Stimulated activated CD4-positive, alpha-beta T cell treated with anti-CD3 and anti-CD28 coated beads, Interleukin-1b, Interleukin-23, amount 100 ng/mL, for 48 hours (primary cell): ENCODE data around the gene DNAJB6.

Experiments used
- DNase-seq: peaks from one replicate; pipeline ENCODE4 v3.0.0-alpha.2; 2020

Gene DNAJB6

DNA sequence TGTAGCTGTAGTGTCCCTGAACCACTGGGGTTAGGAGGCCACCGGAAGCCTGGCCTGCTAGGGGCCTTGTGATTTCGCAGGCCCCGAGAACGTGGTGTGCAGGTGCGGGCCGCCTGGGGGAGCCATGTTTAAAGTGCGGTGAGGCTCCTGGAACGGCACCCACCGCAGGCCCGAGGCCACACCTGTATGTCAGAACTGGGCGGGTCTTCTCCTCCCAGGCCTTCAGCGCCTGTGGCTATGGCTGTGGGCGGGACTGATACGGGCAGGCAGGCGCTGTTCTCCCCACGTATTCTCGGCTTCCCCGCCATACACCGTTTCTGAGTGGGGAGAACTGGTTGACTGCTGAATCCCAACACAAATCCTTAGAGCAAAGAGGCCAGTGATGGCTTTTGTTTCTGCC is 74.8 kb downstream of the DNAJB6 start:
- DNase-seq, result peak; percentile 47

DNA sequence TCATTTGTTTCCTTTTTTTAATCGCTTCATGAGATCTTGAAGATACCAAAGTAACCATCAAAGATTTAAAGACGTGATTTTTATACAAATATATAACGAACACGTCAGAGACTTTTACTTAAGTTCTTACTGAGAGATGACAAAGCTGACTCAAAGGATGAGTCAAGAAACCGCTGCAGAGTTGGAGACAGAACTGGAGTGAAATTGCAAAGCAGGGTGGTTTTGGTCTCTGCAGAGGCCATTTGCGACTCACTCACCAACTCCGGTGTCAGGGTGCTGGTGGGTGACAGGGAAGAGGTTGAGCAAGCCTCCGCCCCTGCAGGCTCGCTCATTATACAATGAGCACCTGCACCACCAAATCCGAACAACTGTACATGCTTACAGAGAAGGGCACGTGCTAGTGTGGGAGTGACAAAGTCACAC is 75.2 kb downstream of the DNAJB6 start:
- peak; percentile 82 for DNase-seq

DNA sequence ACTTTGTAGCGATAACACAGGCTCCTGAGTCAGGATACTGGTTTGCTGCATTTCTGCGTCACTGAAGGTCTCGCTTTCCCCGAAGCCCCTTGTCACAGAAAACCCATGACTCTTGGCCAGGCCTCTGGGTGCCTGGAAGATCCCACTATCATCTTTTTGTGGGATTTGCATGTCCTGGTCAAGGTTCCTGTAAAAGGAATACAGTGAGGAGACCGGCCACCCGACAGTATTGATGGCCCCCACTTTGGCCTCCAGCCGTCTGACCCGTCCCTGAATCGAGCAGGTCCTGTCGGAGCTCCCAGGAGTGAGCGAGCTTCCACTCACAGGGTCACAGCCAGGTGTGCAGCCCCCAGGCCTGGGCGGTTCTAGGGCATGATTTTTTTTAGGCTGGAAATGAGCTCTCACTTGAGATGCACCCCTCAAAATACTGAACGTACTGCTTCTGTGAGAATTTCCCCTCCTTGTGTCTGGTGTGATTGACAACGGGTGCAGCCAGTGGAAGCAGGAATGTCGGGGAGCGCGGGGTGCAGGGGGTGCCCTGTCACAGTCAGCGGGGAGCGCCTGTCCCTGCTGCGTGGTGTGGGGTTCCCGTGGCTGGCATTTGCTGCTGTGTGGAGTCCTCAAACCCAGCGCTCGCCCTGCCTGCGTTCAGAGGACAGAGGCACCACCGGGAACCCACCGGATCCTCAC is 75.8 kb downstream of the DNAJB6 start:
- DNase-seq, result no peak

DNA sequence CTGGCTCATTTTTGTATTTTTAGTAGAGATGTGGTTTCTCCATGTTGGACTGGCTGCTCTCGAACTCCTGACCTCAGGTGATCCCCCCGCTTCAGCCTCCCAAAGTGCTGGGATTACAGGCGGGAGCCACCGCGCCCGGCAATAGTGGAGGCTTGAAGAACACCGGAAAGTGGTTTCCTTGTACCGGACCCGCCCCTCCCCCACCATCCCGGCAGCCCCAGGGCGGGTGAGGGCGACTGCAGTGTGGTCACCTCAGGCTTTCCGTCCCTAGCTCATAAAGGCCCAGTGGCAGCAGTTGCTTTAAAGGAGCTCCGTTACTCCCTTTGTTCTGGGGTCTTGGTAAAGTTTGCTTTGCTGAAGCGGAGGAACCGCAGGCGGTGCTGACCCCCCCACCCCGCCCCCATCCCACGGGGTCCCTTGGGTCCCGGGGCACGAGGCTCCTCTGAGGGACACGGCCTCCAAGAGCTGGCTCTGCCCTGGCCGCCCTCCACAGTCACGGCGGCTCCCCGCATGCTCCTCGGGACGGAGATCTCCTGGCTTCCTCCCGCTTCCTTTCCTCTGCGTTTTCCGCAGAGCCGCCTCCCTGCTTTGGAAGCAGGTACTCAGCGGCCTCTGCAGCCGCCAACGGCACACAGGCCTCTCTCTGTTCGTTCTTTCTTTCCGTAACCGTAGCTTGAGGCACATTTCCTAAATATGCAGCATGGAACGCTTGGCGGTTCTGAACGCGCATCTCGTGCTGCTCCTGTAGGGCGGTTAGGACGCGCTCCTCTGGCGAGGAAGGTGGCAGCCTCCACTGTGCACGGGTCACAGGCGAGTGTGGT is 77.3 kb downstream of the DNAJB6 start:
- no peak for DNase-seq

DNA sequence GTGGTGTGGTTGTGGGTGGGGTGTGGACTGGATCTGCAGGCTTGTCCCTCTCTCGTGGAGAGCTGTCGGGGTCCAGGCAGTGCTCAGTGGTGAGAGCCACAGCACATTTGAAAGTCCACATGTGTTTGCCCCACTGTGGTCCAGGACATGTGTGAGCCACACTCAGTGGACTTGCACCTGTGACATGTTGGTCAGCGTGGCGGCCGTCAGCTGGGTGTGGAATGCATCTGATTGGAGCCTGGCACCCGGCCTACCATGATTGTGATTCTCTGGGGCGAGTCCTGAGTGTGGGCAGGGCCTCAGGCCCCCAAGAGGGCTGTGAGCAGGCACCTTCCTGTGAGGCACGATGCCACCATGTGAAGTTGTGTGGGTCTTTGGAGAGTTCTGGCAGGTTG is 77.9 kb downstream of the DNAJB6 start:
- no peak for DNase-seq

DNA sequence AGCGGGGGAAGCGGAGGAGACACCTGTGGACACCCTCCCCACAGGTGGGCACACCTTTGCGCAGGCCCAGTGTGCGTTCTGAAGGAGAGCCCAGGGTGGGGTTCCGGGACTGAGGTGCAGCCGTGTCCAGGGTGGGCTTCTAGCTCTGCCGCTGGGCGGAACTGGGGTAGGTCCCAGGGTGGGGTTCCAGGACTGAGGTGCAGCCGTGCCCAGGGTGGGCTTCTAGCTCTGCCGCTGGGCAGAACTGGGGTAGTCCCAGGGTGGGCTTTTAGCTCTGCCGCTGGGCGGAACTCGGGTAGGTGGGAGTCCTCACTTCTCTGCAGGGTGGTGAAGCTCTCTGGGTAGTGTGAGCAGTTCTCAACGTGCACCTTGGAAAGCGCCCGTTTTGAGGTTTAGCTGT is 78.7 kb downstream of the DNAJB6 start:
- no peak for DNase-seq

DNA sequence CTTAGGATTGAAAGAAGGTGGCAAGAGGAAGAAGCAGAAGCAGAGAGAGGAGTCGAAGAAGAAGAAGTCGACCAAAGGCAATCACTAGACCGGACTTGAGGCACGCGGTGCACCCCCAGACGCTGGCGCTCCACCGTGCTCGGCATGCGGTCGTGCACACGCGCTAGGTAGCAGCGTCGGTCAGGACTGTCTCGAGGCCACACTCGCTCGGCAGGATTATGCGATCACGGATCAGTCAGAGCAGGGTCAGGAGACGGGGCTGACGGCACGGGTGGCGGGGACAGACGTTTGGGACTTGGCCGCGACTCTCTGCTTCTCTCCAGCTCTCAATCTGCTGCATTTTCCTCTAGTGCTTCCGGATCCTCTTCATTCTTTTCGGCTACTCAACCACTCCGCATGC is 79.2 kb downstream of the DNAJB6 start:
- no peak for DNase-seq

DNA sequence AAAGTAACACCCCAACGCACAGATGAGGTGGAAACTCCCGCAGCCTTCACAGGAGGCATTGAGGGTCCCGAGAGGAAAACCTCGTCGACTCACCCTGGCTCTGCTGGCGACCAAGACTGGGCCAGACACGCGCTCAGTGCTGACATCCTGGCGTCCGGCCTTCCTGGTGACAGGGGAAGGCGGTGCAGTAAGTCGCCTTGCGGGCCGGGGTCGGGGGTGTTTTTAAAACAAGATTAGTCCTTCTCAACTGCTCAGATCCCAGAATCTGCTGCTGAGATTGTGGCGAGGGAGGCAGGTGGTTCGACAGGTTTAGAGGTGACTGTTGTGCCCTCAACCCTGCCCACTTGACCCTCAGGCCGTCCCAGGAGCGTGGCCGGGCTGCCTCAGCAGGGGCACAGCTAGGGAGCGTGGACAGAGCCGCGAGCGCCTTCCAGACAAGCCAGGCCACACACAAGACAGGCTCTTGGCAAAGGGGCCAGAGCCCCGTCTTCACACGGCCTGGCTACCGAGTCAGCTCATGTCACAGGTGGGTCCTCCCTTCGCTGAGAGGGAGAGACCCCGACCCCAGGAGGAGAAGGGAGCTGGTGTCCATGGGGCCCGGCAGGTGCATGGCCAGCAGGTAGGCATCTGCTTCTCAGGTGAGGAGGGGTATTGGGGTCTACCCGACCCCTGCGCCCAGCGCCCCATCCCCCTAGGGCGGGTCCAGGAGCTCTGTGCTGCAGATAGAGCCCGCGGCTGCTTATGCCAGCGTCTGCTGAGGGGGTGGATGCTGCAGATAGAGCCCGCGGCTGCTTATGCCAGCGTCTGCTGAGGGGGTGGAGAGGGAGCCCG is 81.6 kb downstream of the DNAJB6 start:
- DNase-seq, result no peak

DNA sequence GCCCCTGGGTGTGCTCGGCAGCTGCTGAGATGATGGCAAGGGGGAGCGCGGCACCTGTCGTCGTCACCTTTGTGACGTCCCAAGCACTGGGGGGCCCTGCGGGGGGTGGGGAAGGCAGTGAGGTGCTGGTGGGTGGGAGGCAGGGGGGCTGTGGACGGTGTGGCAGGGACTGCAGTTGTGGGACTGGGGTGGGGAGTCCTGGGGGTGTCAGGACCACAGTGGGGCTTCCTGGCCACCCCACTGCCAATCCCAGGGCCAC is 82.2 kb downstream of the DNAJB6 start:
- no peak for DNase-seq

DNA sequence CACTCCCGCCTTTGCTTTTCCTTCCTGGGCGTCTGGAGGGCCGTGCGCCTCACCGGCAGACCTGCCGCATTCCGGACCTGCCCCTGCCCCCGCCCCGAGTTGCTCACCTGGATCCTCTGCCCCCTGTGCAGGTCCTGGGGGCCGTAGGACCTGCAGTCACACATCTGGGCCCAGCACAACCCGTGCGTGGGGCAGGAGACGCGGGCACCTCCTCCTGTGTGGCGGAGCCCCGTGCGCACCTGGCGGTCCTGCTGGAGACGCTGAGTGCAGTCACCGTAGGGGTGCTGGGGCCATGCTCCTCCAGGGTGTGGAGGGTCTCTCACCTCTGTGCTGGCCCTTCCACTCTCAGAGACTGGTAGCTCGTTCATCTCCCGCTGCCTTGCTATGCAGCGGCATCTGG is 85.5 kb downstream of the DNAJB6 start:
- no peak for DNase-seq

DNA sequence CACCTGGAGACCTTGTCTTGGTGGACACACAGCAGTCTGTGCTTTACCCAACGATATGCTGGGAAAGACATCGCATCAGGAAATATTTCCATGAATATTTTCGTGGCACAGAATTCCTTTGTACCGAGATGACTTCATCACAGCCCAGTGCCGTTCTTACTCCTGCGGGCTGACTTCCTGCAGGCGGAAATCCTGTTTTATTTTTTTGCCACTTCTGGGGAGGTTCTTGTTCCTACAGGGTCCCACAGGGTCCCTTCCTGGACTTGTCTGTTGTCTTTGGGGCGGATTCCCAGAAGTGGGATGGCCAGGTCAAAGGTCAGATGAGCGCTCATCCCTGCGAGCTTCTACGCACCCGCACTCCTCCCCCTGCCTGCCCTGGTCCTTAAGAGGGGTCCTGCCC is 86.5 kb downstream of the DNAJB6 start:
- DNase-seq, result no peak

DNA sequence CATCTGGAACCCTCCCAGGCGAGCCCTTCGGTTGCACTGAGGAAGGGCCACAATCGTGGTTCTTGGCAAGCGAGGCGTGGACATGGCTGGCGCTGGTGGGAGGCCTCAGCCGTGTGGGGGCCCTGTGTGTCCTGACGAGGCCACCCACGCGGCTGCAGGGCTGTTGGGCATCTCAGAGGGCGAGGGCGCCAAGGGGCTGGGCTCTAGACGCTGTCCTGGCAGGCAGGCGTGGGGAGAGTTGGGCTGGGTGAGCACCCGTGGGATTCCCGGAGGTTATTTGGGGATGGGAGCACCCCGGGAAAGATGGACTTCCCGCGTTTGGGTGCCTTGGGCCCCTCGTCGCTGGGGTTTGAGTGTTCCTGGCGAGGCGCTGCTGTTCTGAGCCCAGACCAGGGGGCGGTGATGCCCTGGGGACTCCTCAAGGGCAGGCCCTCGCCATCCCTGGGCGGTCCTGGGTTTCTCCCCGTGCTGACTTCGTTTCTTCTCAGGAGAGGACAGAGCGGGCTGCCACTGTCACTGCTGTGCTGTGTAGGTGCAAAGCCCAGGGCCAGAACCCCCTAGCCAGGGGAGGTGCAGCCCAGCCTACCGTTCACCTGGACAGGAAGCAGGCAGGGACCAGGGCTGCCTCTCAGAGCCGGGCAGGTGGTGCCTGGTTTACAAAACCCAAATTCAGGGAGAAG is 87.2 kb downstream of the DNAJB6 start:
- DNase-seq, result no peak

DNA sequence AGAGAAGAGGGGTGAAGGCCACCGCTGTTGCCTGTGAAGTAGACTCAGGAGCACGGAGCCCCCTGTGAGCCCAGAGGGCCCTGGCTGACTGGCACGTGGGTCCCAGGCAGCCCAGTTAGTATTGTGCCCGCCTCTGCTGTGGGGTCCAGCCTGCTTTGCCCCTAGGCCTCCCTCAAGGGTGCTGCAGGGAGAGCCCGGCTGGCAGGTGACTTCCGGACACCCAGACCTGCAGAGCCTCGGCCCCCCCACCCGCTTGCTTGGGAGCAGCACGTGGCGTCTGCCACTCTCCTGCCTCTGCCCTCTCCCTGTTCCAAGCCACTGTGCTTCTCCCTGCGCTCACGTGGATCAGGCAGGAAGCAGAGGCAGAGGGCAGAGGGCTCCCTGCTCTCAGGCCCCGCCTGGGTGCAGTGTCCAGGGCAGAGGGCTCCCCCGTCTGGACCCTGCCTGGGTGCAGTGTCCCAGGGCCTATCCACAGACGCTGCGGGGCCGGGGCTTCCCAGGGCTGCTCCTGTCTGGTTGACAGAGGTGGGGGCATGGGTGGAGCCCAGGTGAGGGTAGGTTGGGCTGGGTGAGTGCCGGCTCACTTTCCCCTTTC is 88.4 kb downstream of the DNAJB6 start:
- no peak for DNase-seq

DNA sequence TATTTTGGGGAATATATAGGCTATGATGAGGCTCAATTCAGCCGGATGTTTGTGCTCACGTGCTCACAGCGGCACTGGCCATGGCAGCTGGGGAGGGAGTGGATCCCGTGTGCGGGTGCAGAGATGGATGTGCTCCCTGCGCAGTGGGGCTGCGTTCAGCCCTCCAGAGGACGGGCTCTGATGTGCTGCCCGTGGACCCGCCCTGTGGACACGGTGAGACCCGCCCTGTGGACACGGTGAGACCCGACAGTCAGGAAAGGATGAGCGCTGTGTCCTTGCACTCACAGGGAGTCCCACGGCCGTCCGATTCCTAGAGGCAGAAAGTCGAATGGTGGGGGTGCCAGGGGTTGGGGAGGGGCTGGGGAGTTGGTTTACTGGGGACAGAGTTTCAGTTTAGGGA is 89.0 kb downstream of the DNAJB6 start:
- no peak for DNase-seq

DNA sequence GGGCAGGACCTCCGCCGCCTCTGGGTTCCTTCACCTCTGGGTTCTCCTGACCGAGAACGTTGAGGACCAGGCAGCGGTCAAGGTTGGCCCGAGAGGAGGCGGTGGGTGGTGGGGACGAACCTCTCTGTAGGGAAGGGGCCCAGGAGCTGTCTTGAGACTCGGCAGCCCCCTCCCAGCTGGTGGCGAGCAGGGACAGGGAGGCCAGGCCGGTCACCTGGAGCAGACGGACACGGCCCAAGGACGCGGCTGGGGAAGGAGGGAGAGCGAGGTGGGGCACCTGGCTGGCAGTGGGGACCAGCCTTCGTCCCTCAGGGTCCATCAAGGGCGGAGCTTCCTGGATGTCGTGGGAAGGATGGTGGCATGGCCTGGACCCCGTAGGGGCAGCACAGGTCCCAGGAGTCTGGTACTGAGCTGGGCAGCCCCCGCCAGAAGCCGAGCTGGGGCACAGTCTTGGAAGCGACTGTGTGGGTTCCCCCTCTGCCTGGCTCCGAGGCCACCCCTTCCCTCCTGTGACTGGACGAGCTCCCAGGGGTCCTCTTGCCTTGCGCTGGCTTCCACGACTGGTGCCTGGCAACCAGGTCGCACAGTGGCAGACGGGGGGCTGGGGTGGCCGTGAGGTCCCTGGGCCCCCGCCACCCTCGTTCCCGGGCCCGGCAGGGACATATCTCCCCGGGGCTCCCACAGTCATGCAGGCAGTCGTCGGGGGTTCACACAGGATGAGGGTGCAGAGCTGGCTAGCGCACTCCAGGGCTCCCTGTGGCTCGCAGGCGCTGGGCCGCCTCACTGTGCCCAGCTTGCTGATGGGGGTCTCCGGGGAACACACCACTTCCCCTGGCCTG is 89.9 kb downstream of the DNAJB6 start:
- no peak for DNase-seq

DNA sequence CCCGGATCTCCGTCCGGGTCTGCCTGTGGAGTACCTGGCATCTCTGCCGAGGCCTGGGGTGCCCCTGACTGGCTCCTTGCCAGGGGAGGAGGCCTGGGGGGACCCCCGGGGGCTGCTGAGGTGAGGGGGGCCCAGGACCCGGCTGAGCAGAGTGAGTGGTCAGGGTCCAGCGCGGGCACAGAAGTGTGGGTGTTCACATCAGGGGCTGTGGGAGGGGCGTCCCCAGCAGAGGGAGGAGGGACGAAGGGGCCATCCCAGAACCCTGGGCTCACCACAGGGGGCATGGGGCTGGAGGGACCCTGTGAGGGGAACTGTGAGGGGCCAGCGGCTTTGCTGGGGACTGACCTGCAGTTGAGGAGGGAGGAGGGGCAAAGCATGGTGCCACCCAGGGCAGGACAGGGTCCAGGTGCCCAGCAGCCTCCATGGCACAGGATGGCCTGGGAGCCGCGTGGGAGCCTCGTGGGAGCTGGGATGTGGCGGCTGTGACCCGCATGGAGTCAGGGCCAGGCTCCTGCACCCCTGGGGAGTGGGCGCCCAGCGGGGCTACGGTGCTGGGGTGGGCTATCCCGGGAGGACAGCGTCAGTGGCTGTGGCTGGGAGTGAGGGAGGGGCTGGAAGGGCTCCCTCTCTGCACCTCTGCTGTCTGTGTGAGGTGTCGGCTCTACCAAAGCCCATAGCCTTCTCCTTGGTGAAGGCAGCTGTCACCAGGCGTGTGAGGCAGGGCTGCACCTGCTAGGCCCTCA is 91.2 kb downstream of the DNAJB6 start:
- DNase-seq, result no peak

DNA sequence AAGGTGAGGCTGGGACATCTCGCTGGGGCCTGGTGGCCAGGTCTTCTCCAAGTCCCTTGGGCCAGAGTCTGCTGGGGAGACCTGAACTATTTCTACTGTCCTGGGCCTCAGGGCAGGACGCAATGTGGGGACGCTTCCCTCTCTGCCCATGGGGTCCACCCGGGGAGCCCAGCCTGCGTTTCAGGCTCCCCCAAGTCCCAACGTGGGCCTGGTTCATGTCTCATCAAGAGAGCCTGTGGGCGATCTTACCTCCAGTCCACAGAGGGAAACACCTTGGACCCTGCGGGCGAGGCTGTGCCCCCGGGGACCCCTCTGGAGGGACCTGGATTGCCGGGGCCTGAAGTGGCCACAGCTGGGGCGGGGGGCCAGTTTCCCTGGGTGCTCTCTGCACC is 91.7 kb downstream of the DNAJB6 start:
- DNase-seq, result no peak

DNA sequence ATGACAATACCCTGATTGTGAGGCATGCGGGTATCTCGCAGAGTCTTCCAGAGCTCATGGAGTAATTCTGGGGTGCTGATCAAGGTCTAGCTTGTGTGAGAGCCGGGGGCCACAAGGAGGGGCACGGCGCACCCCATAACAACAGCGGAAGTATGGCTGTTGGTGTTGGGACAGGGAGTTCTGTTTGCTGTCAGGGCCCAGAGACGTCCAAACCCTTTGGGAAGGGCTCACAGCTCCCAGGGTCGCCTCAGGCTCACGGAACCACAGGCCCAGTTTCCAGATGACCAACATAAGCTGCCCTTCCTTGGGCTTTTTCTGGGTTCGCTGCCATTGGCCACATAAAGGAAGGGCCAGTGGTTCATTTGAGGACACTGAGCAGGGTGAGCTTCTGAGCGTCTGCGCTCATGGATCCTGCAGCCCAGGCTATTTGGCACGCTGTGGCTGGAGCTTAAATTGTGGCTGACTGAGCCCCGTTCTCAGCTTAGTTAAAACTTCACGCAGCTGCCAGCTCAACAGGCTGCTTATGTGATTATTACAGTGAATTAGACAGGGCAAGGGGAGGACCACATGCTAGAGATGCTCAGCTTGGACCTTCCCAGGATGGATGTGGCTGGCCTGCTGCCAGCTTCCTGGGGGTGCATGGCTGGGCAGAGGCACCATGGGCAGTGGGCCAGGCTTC is 92.3 kb downstream of the DNAJB6 start:
- DNase-seq, result no peak

DNA sequence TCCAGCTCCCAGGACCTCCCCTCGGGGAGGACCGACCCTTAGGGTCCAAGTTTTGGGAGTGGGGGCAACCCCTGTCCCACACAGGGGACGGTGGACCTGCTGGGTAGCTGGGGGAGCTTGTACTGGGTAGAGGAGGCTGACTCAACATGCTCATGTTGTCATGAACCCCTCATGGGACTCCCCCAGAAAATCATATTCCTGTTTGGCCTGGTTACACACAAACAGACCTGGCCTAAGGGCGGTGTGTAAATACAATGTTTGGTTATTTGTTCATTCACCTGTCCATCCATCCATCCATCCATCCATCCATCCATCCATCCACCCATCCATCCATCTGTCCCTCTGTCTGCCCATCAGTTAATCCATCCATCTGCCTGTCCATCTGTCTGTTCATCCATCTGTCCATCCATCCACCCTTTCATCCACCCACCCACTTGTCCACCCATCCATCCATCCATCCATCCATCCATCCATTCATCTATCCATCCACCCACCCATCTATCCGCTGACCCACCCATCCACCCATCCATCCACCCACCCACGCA is 92.9 kb downstream of the DNAJB6 start:
- DNase-seq, result no peak

DNA sequence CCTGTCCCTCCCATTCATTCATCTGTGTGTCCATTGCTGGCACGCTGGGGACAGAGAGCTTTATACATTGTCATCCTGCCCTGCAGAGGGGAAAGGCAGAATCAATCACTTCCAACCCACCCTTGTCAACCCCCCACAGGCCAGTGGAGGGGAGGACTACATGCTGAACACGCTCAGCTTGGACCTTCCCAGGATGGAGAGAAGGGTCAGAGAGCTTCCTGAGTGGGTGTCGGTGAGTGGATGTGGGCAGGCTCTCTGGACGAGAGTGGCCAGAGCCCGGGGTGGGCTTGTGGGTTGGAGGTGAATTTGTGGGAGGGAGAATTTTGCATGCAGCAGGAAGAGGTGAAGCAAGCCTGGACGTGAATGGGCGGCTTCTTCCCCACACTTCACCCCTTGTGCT is 93.9 kb downstream of the DNAJB6 start:
- no peak for DNase-seq
